ENCODE data around the gene MCF2L2.
A peak's percentile ranks its signal among the peaks of the same experiment; 100 is the strongest.

Gene MCF2L2

DNA sequence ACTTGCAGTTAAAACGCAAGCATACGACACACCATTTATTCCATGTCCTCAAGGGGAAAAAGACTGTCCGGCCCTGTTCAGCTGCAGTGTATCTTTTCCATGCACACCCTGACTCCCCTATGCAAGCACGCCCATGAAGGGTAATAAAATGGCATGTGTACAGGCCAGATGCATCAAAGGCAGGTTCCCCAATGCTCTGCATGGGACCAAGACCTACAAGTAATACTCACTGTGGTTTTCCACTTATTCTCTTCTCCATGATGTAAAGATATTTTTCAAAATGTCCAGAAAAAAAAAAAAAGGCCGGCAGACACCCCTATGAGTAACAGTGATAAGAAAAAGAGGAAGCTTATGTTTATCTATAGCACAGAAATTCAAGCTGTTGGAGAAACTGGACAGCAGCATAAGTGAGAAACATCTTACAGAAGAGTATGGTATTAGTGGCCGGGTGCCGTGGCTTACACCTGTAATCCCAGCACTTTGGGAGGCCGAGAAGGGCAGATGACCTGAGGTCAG, 70.8 kb downstream of the MCF2L2 start:
- no peak for DNase-seq

- DNase-seq = no peak
Measured at GRCh38 chr3:183356920-183357319, 71.5 kb downstream of the MCF2L2 start.

DNA sequence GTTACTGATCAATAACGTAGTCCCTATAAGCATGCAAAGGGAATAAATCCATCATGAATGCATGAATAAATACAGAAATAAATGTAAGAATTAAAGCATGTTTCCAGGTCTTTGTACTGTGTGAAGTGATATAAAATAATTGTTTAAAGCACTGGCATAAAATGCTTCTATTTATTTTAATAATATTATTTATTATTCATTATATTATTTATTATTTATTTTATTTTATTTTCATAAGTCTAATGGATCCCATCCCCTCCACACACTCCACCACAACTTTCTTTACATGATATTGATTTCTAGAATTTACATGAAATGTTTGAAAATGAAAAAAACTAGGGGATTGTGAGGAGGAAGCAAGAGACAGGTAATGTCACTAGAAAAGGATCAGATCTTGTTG, 73.5 kb downstream of the MCF2L2 start:
- no peak for DNase-seq

DNA sequence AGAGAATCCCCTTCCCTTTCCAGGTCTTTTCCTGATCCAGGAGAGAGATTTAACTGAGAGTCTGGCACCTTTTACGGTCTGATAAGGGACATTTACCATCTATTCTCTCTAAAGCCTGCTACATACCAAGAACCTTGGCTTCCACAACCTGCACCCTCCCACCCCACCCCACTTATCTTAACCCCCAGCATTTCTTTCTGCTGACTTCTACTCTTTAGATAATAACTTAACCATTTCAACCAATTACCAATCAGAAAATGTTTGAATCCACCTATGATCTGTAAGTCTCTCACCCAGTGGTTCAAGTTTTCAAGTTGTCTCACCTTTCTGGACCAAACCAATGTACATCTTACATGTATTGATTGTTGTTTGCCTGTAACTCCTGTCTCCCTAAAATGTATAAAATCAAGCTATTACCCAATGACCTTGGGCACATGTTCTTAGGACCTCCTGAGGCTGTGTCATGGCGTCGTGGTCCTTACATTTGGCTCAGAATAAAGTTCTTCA, 74.0 kb downstream of the MCF2L2 start:
- DNase-seq = no peak

DNA sequence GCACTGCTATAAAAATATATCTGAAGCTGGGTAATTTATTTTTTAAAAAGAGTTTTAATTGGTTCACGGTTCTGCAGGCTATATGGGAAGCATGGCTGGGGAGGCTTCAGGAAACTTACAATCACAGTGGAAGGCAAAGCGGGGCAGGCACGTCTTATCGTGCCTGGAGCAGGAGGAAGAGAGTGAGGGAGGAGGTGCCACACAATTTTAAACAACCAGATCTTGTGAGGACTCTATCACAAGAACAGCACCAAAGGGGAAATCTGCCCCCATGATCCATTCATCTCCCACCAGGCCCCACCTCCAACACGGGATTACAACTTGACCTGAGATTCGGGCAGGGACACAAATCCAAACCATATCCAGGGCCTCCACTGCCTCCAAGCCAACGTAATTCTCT, 75.0 kb downstream of the MCF2L2 start:
- no peak for DNase-seq

DNA sequence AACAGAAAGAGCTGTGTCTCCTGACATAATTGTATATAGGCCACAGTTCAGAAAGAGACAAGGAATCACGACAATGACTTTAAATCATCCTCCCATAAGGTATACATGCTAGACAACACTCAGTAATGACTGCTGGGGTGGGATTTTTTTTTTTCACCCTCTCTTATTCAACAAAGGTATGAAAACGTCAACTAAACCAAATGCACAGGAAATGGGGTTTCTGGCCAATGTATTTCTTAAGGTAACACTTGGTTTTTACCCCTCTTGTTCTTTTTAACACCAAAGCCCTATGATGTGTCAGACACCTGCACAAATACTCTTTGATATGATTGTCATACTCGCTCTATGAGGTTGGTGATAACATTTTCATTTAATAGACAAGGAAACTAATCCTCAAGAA, 78.3 kb downstream of the MCF2L2 start:
- no peak for DNase-seq

GRCh38 chr3:183349421-183350157, 78.8 kb downstream of the MCF2L2 start:
- no peak for DNase-seq

DNA sequence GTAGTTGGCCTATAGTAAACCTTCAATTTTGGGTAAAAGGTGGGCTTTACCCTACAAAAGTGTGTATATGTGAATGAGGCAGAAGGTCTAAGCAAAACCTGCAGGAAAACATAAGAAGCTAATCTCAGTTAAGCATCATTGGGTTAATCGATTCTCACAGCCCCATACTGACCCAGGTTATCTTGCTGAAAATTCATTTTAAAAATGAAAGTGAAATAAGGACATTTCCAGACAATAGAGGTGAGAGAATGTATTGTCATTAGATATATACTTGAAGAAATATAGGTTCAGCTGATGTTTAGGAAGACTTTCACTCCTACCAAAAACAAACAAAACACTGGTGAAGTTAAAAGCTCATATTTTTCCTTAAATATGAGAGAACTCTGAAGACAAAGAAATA, 85.6 kb downstream of the MCF2L2 start:
- no peak for DNase-seq

DNA sequence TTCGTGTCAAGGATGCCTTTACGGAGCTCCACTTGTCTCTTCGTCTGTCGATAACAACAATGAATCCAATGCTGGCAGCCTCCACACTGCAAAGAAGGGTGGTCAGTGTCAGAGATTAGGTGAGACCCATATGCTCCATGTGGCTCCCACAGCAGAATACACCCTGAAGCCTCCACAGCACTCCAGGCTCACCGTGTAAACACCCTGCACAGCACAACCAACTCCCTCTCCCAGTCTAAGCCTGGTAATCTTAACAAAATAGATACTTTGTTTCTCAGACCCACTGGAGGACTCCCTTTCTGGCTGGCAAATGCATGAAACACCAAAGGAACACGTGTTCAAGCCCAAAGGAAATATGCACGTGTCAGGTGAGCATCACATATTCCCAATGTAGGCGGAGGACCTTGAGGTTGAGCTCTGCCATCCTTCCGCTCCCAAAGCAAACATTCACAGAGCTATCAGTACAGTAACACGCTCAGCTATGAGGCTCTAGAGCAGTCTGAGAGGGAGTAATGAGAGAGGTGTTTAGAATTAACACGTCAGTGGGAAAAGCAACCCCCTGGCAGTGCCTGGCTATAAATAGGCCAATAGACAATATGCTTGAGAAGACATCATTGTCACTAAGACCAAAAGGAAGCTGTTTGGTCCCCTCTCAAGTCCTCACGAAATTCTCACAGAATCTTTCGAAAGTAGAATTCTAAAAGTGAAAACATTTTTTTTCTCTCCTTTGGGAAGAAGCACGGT, 86.7 kb downstream of the MCF2L2 start:
- DNase-seq = no peak

DNA sequence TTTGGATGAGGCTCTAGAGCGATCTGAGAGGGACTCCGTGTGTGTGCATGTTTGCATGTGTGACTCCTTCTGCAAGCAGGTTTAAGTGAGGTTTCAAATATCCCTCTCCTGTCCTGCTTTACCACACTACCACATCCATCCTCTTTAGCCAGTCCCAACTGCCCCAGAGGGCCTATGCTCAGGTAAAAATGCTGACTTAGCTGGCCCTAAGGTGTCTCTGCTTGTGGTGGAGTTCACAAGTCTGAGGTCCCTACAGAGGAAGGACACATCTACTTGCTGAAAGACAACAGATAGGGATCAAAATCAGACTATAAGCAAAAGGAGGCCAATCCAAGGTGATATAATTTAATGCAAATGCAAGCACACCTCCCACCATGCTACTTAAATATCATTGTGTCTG, 88.2 kb downstream of the MCF2L2 start:
- DNase-seq = no peak

GRCh38 chr3:183339461-183340086, 88.8 kb downstream of the MCF2L2 start:
- peak; percentile 63 for DNase-seq

DNA sequence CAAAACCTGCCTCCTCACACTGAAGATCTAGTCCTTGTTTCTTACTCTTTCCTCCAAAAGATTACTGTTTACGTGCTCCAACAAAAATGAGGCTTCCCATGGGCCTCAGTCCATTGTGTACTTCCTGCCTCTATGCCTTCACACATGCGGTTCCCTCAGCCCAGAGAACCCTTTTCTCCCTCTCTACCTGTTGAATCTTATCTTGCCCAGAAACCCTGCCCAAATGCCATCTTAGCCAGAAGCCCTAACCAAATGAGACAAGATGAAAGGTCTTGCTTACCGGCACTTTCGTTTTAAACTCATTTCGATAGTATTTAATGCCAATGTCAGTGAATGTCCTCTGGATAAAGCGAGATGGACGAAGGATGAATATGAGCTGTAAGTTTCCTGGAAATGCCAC, 89.9 kb downstream of the MCF2L2 start:
- no peak for DNase-seq

DNA sequence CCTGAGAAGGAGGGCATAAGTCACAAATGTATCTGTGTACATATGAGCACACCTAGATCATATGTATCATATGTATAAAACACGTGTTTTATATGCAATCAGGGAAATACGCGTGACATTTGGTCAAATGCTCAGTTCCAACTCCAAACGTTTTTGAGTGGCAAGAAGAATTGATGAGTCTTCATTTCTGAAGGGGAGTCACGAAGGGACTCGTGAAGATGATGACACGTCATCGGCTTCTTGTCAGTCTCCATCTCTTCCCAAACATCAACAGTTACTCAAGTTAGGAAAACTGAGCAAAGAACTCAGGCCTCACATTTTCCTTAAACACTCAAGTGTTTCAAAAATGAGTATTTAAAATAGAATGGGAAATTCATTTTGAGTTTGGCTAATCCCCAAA, 95.9 kb downstream of the MCF2L2 start:
- no peak for DNase-seq

GRCh38 chr3:183331498-183331897, 96.9 kb downstream of the MCF2L2 start:
- no peak for DNase-seq

DNA sequence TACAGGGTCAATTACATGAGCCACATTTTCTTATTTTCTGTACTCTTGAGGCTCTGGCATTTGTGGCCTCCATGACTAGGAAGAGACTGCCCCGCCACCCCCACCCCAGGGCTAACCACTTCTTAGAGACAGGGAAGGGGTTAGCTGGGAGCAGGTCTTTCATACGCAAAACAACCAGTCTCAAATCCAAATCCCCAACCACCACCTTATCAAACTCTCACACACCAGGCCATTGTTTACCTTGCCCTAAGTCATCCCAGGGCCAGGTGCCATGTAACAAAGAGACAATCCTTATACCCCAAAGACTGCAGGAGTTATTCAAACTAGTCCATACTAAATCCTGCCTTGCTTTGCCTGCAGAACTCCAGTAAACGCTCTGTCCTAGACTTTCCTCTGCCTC, 97.5 kb downstream of the MCF2L2 start:
- DNase-seq = no peak

DNA sequence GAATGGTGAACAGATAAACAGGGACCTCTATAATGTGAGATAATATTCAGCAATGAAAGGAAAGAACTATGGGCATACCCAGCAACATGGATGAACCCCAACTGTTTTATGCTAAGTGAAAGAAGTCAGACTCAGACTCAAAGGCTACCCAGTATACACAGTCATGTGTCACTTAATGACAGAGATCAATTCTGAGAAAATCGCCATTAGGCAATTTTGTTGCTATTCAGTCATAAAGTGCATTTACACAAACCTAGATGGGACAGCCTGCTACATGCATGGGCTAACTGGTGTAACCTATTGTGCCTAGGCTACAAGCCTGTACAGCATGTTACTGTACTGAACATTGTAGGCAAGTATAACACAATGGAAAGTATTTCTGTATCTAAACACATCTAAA, 98.9 kb downstream of the MCF2L2 start:
- no peak for DNase-seq

- DNase-seq = no peak
Measured at GRCh38 chr3:183328823-183329222, 99.6 kb downstream of the MCF2L2 start.

DNA sequence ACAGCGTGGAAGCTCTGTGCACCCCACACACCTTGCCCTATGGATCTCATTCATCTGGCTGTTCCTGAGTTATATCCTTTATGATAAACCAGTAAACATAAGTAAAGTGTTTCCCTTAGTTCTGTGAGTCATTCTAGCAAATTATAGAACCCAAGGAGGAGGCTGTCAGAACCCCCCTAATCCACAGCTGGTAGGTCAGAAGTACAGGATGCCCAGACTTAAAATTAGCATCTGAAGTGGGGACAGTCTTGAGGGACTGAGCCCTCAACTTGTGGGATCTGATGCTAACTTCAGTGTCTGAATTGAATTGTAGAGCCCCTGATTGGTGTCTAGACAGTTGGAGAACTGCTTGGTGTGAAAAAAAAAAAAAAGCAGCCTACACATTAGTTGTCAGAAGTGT, 100.3 kb downstream of the MCF2L2 start:
- no peak for DNase-seq

DNA sequence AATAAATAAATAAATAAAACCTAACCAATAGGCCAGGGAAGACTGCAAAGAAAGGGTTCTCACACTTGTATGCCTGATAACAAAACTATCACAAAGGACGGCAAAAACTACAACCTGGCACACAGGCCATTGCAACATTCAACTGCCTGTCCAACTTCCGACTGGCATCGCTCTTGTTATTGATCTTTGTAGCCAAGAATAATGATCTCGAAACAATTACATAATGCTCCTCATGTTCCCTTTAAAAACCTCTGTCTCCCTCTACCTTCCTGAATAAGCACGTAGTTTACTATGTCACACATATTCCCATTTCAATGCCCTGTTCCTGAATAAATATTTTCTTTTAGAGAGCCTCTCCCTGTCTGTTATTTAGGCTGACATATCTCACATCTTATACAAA, 101.1 kb downstream of the MCF2L2 start:
- DNase-seq = no peak

DNA sequence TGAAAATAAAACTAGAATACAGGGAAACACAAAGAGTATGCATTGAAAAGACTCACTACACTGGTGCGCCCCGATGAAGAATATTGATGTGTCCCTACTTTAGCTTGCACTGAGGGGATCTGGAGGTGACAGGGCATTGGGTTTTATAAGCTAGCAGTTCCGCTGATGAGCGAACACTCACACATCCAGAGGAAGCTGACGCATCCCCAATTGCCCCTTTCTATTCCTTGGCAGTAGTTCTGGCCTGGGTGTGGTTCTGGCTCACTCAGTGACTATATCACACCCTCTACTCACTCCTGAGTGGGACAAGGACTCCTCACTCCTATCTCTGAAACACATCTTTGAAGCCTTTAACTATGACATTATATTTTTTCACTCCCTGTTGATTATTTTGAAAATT, 104.3 kb downstream of the MCF2L2 start:
- DNase-seq = no peak

GRCh38 chr3:183319371-183319770, 109.0 kb downstream of the MCF2L2 start:
- DNase-seq = no peak

DNA sequence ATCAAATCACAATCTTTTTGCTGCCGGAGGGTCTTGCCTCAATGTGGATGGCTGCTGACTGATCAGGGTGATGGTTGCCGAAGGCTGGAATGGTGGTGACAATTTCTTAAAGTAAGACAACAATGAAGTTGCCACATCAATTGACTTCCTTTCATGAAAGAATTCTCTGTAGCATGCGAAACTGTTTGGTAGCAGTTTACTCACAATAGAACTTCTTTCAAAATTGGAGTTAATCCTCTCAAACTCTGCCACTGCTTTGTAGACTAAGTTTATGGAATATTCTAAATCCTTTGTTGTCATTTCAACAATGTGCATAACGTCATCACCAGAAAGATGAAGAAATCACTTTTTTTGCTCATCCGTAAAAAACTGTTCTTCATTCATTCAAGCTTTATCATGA, 109.5 kb downstream of the MCF2L2 start:
- no peak for DNase-seq

Measured in NCI-H1105 (cell line).